ENCODE results near the gene DNAJC27.

- TF ChIP-seq CTCF (IDR thresholded peaks at IDR 0.05; ENCODE audit: low read depth, low read length) (no peak), EZH2phosphoT487 (IDR thresholded peaks at IDR 0.05; ENCODE audit: low read depth) (no peak)
These were observed 47.5 kb downstream of the DNAJC27 start for GRCh38 chr2:24924266-24924665.
